RWPE2 (cell line): ENCODE data around the gene CASQ1.

Experiments
- ATAC-seq: fragments of 200-7000 bp; cut with Tn5 transposase; 3 replicates; pipeline ENCODE4 v1.9.1; 2021; ENCODE audit warnings: low read depth
- DNase-seq: peaks from one replicate; pipeline ENCODE4 v3.0.0-alpha.2; 2020; ENCODE audit warnings: low spot score
- H3K27ac ChIP-seq: fragments of 450-650 bp; 2 replicates; pipeline ENCODE4 v1.5.1; 2017; ENCODE audit warnings: mild to moderate bottlenecking; ENCODE audit not compliant: poor library complexity, severe bottlenecking
- H3K27me3 ChIP-seq: fragments of 250-450 bp; sonication (Bioruptor Pico); 2 replicates; pipeline ENCODE4 v1.5.1; 2021; ENCODE audit warnings: mild to moderate bottlenecking, moderate library complexity; ENCODE audit not compliant: insufficient read depth, poor library complexity, severe bottlenecking
- H3K36me3 ChIP-seq: fragments of 250-450 bp; sonication (Bioruptor Pico); 2 replicates; pipeline ENCODE4 v1.5.1; 2020; ENCODE audit warnings: low read depth, mild to moderate bottlenecking, moderate library complexity
- H3K4me1 ChIP-seq: fragments of 250-450 bp; sonication (Bioruptor Pico); 2 replicates; pipeline ENCODE4 v1.5.1; 2021; ENCODE audit warnings: mild to moderate bottlenecking, moderate library complexity; ENCODE audit not compliant: insufficient read depth, poor library complexity, severe bottlenecking
- H3K4me3 ChIP-seq: fragments of 250-450 bp; sonication (Bioruptor Pico); 2 replicates; pipeline ENCODE4 v1.5.1; 2021; ENCODE audit warnings: mild to moderate bottlenecking, moderate library complexity; ENCODE audit not compliant: severe bottlenecking
- H3K9me3 ChIP-seq: fragments of 250-450 bp; sonication (Bioruptor Pico); 2 replicates; pipeline ENCODE4 v1.5.1; 2021; ENCODE audit warnings: mild to moderate bottlenecking, moderate library complexity; ENCODE audit not compliant: severe bottlenecking
- CTCF ChIP-seq: fragments of 450-650 bp; IDR thresholded peaks from one replicate; pipeline ENCODE4 v1.5.1; 2017; ENCODE audit warnings: mild to moderate bottlenecking, moderate library complexity; ENCODE audit not compliant: poor library complexity, severe bottlenecking

CASQ1 gene

GRCh38 chr1:160194737-160195059, 4.3 kb downstream of the CASQ1 start:
- DNase-seq (no peak), ATAC-seq (no peak)
- Histone ChIP-seq H3K36me3 (no peaks in the 10 kb centered on the region), H3K27ac (no peak overlapping the region), H3K27me3 (no peaks in the 10 kb centered on the region), H3K4me1 (no peaks in the 10 kb centered on the region), H3K4me3 (no peak overlapping the region), H3K9me3 (no peaks in the 10 kb centered on the region)
- no peak for TF ChIP-seq CTCF

GRCh38 chr1:160196143-160196542, 5.8 kb downstream of the CASQ1 start:
- no peak overlapping the region for H3K27ac ChIP-seq
- H3K36me3 ChIP-seq, result no peaks in the 10 kb centered on the region
- ATAC-seq (no peak), DNase-seq (no peak)
- H3K4me1 ChIP-seq, result no peaks in the 10 kb centered on the region
- H3K4me3 ChIP-seq, result no peak overlapping the region
- H3K9me3 ChIP-seq, result no peaks in the 10 kb centered on the region
- no peak for TF ChIP-seq CTCF
- H3K27me3 ChIP-seq, result no peaks in the 10 kb centered on the region

GRCh38 chr1:160197231-160197630, 6.9 kb downstream of the CASQ1 start:
- H3K27ac ChIP-seq, result no peak overlapping the region
- ATAC-seq, result no peak
- H3K27me3 ChIP-seq, result no peaks in the 10 kb centered on the region
- DNase-seq, result no peak
- no peaks in the 10 kb centered on the region for H3K36me3 ChIP-seq
- H3K9me3 ChIP-seq, result no peaks in the 10 kb centered on the region
- H3K4me3 ChIP-seq, result no peak overlapping the region
- H3K4me1 ChIP-seq, result no peaks in the 10 kb centered on the region
- TF ChIP-seq CTCF, result no peak

- H3K36me3 ChIP-seq, result no peaks in the 10 kb centered on the region
- H3K4me1 ChIP-seq, result peaks cover 4% of the 10 kb centered on the region
- no peak overlapping the region for H3K27ac ChIP-seq
- DNase-seq (no peak), ATAC-seq (no peak)
- H3K4me3 ChIP-seq, result no peak overlapping the region
- no peak for TF ChIP-seq CTCF
- H3K27me3 ChIP-seq, result no peaks in the 10 kb centered on the region
- H3K9me3 ChIP-seq, result no peaks in the 10 kb centered on the region
Observed at GRCh38 chr1:160200786-160201185, 10.4 kb downstream of the CASQ1 start.

GRCh38 chr1:160204526-160205241, 14.3 kb downstream of the CASQ1 start:
- Histone ChIP-seq H3K4me3 (peak overlapping the region; percentile 96), H3K27ac (peak overlapping the region; percentile 67), H3K4me1 (peaks cover 10% of the 10 kb centered on the region), H3K9me3 (no peaks in the 10 kb centered on the region), H3K27me3 (no peaks in the 10 kb centered on the region), H3K36me3 (peaks cover 29% of the 10 kb centered on the region)
- ATAC-seq (no peak), DNase-seq (no peak)
- TF ChIP-seq CTCF, result no peak
